Heart right ventricle (tissue), 16 donors: ENCODE data around the gene TMPRSS6. TPM values are rescaled to one million over a fixed set of nuclear protein-coding genes. Genes with fewer than 3 reads are reported as not detected.

Experiments used
- ATAC-seq, 8 donors: fragments of 200-7000 bp; cut with Tn5 transposase; one replicate each; pipeline ENCODE4 v1.9.1; 2020; ENCODE audit warnings: mild to moderate bottlenecking in 8 of 8, moderate library complexity in 8 of 8, moderate number of reproducible peaks in 1 of 8
- DNase-seq, 2 donors: peaks; one replicate each; pipeline ENCODE4 v3.0.0-alpha.2; 2020
- H3K27ac ChIP-seq, 10 donors: fragments of 200-600 bp; sonication (generic) in 2 of 10; one replicate each; pipeline versions ENCODE4 v1.5.0 to v1.8.0; 2020 to 2022; ENCODE audit warnings: mild to moderate bottlenecking in 3 of 10
- H3K27me3 ChIP-seq, 7 donors: fragments of 200-600 bp; one replicate each; pipeline ENCODE4 v1.8.0; 2021 to 2022; ENCODE audit warnings: mild to moderate bottlenecking in 2 of 7
- H3K36me3 ChIP-seq, 9 donors: fragments of 200-600 bp; sonication (generic) in 1 of 9; one replicate each; pipeline versions ENCODE4 v1.5.0 to v1.8.0; 2020 to 2022; ENCODE audit warnings: mild to moderate bottlenecking in 2 of 9
- H3K4me1 ChIP-seq, 9 donors: fragments of 200-600 bp; sonication (generic) in 1 of 9; one replicate each; pipeline versions ENCODE4 v1.5.0 to v1.8.0; 2020 to 2022; ENCODE audit warnings: mild to moderate bottlenecking in 4 of 9
- H3K4me3 ChIP-seq, 10 donors: fragments of 200-600 bp; sonication (generic) in 2 of 10; one replicate each; pipeline versions ENCODE4 v1.5.0 to v1.8.0; 2020 to 2022; ENCODE audit warnings: mild to moderate bottlenecking in 7 of 10, moderate library complexity in 2 of 10
- H3K9me3 ChIP-seq, 11 donors: fragments of 200-600 bp in 10 of 11; sonication (generic) in 2 of 11; one replicate each; pipeline versions ENCODE4 v1.5.0 to v1.8.0; 2013 to 2022; ENCODE audit warnings: mild to moderate bottlenecking in 2 of 11, control low read depth in 1 of 11, moderate library complexity in 1 of 11
- CTCF ChIP-seq, 9 donors: fragments of 200-600 bp; sonication (generic) in 2 of 9; IDR thresholded peaks; one replicate each; pipeline versions ENCODE4 v1.5.0 to v1.8.0; 2021 to 2022; ENCODE audit warnings: antibody characterized with exemption in 9 of 9, mild to moderate bottlenecking in 5 of 9, moderate library complexity in 1 of 9
- WGBS, 2 donors: extraction: QIAGEN DNeasy Blood & Tissue Kit; methylation state at CpG; one replicate each; pipeline ENCODE4 v1.1.7; 2013; ENCODE audit warnings: inconsistent platforms in 1 of 2; 5-methylcytosine and 5-hydroxymethylcytosine counted together
- intact Hi-C, 10 donors: fragments of 100-400 bp; cut with DNase I; formaldehyde crosslinking; loops; one replicate each; pipeline versions ENCODE4 v1.11.1 to v1.14.2; 2022
- polyA plus RNA-seq, 2 donors: library from polyadenylated mRNA; stranded (reverse); fragments of 200-250 nt; gene quantifications; one replicate each; pipeline ENCODE4 v1.2.3, GENCODE V29; 2013
- total RNA-seq, 10 donors: library from RNA; stranded (reverse); fragmentation: NEBNext Ultra II Directional in 3 of 10; extraction: Animal tissue kit (Norgen Biotek cat#: 25700) in 3 of 10; gene quantifications; one replicate each; pipeline versions ENCODE4 v1.2.1 to v1.2.4, GENCODE V29; 2021 to 2023
- donor health status: Arrhythmogenic right ventricular cardiomyopathy.
- donor health status: ischemic (EF 13 %, LVEDD 7.1; RV severe dilation, severe dysfunction).
- donor health status: healthy with polysubstance abuse.
- donor health status: DM: no; HTN: yes; CAD: no.
- donor health status: DM: no; HTN: no; CAD: no.
- donor health status: ischemic (EF 25% LVEDD 6.9; RV normal size, moderate dysfunction).
- donor health status: ischemic (EF 25% LVEDD 5.7; RV mildly dilated, moderate dysfunction).
- donor health status: healthy.
- donor health status: DM: yes; HTN: yes; CAD: no.
- donor health status: Ischemic cardiomyopathy.
- donor health status: ischemic (EF 35%, LVEDD 5.7; RV mildly dilated, moderate dysfunction).
- donor health status: nonischemic (EF 11% LVEDD 7.7; RV severe dilation, severe dysfunction).
- donor health status: DM: yes; HTN: yes; CAD: no.
- donor health status: PGD.
- donor health status: ischemic (EF 29% LVEDD 5.4; RV normal size, mild dysfunction).
- donor health status: nonischemic (EF 23%, LVEDD 6.1; RV moderate dilation, normal function).

TMPRSS6 gene
- total and polyA plus RNA-seq, 12 donors, result not detected

GRCh38 chr22:37045958-37046357, 63.6 kb downstream of the TMPRSS6 start:
- ATAC-seq (no peak), DNase-seq (no peak)
- H3K4me1 ChIP-seq, result peaks cover 0 to 18% (median 0%) of the 10 kb centered on the region in 9 donors
- no peak overlapping the region for H3K27ac ChIP-seq
- no peaks in the 10 kb centered on the region for H3K36me3 ChIP-seq
- no peaks in the 10 kb centered on the region for H3K9me3 ChIP-seq
- peaks cover 0 to 13% (median 0%) of the 10 kb centered on the region in 7 donors for H3K27me3 ChIP-seq
- peak in 6 of 9 donors; percentile 39 to 57 (median 44) for TF ChIP-seq CTCF (IDR thresholded peaks at IDR 0.05)
- no peak overlapping the region for H3K4me3 ChIP-seq
- 38 to 43% methylated on average over 4 of the region's 4 CpGs for WGBS, 2 donors
- intact Hi-C loops, result loop anchor here in 3 of 10 donors (10.0 kb wide), 2 partner anchors 171 to 261 kb away; no protein-coding TSS in a partner anchor

- 81 to 84% methylated on average over 9 of the region's 9 CpGs for WGBS, 2 donors
- ATAC-seq, result no peak
- peaks cover 0 to 8% (median 0%) of the 10 kb centered on the region in 9 donors for H3K4me1 ChIP-seq
- H3K27ac ChIP-seq, result no peak overlapping the region
- H3K27me3 ChIP-seq, result peaks cover 0 to 14% (median 0%) of the 10 kb centered on the region in 7 donors
- H3K36me3 ChIP-seq, result no peaks in the 10 kb centered on the region
- peak in 1 of 2 donors; percentile 2 for DNase-seq
- no peaks in the 10 kb centered on the region for H3K9me3 ChIP-seq
- TF ChIP-seq CTCF (IDR thresholded peaks at IDR 0.05), result no peak
- intact Hi-C loops, result loop anchor here in 6 of 10 donors (5.0 to 10.0 kb wide), 5 partner anchors 68 to 260 kb away; no protein-coding TSS in a partner anchor
- H3K4me3 ChIP-seq, result no peak overlapping the region
Measured at GRCh38 chr22:37044634-37045625, 64.6 kb downstream of the TMPRSS6 start.

DNA sequence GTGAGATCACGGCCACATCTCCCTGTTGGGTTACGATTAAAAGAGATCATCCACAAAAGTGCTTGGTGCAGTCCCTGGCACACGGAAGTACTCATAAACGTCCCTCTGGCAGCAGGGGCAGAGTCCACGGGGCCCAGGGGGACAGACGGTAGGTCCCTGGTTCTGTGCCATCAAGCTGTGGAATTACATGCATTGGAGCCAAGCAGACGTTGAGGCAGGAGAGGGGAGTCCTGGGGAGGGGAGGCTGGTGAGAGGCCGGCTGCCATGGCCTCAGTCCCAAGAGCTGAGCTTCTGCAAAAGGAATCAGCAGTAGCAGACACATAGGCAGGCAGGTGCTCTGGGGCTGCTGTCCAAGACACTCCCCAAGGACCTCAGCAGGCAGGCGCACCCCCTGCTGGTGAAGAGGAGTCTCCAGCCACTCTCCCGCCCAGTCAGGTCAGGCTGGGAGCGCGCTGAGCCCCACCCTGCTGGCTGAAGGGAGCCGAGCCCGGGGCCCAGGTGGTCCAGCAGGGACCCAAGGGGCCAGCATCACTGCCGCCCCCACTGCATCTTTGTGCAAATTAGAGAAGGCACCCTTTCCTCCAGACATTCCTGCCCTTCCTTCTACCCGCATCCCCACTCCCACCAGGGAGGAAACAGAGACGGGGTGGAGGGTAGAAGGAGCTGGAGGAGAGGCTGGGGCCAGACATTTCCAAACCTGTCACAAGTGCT, 65.5 kb downstream of the TMPRSS6 start:
- WGBS, 2 donors, result 30 to 32% methylated on average over 17 of the region's 17 CpGs
- Histone ChIP-seq H3K4me1 (peaks cover 0 to 8% (median 0%) of the 10 kb centered on the region in 9 donors), H3K27ac (no peak overlapping the region), H3K27me3 (peaks cover 0 to 22% (median under 1%) of the 10 kb centered on the region in 7 donors), H3K36me3 (no peaks in the 10 kb centered on the region), H3K4me3 (no peak overlapping the region), H3K9me3 (no peaks in the 10 kb centered on the region)
- TF ChIP-seq CTCF (IDR thresholded peaks at IDR 0.05), result peak; percentile 40 to 73 (median 65)
- intact Hi-C loops, result loop anchor here in 6 of 10 donors (5.0 to 10.0 kb wide), 5 partner anchors 67 to 259 kb away; no protein-coding TSS in a partner anchor
- ATAC-seq (peak; percentile 80 to 90 (median 87)), DNase-seq (peak; percentile 50 to 63)
